K562 (cell line): Measurements from ENCODE around the gene ATF4. TPM values are rescaled to one million over a fixed set of nuclear protein-coding genes. Genes with fewer than 3 reads are reported as not detected.

Source experiments
- CXXC5 ChIP-seq: fragments of 250-450 bp; sonication (Bioruptor Pico); IDR thresholded peaks from 2 replicates; pipeline ENCODE4 v1.8.0; 2022; ENCODE audit warnings: inconsistent platforms, mild to moderate bottlenecking, moderate library complexity
- E4F1 ChIP-seq: fragments of 250-450 bp; sonication (Bioruptor Pico); IDR thresholded peaks from 2 replicates; pipeline ENCODE4 v1.5.0; 2021; ENCODE audit warnings: mild to moderate bottlenecking, borderline replicate concordance
- ESRRB ChIP-seq: fragments of 250-450 bp; sonication (Bioruptor Pico); IDR thresholded peaks from 2 replicates; pipeline ENCODE4 v1.5.0; 2020; ENCODE audit warnings: mild to moderate bottlenecking, moderate library complexity, borderline replicate concordance
- MXI1 ChIP-seq: IDR thresholded peaks from 2 replicates; pipeline ENCODE4 v1.6.1; 2011; ENCODE audit warnings: low read depth, mild to moderate bottlenecking, improper control_type of control experiment, low read length
- RBBP5 ChIP-seq: fragments of 200-600 bp; sonication (generic); IDR thresholded peaks from 2 replicates; pipeline ENCODE4 v1.6.1; 2012; ENCODE audit warnings: borderline replicate concordance, mild to moderate bottlenecking, low read length, control low read depth, inconsistent platforms; ENCODE audit not compliant: insufficient read depth, poor library complexity, severe bottlenecking
- polyA plus RNA-seq, 8 experiments: library from polyadenylated mRNA; depleted of rRNA in 4 of 8; stranded (reverse) in 5 of 8; unstranded in 3 of 8; fragments of >200 nt; fragmentation: Nextera tagmentation in 2 of 8; fragmentation: Illumina TruSeq in 1 of 8; extraction: Ambion mirVana in 2 of 8; extraction: Trizol in 1 of 8; gene quantifications; 2 replicates each; pipeline versions ENCODE4 v1.2.1 to v1.2.3, GENCODE V29; 2011 to 2014; ENCODE audit warnings: inconsistent platforms in 1 of 8, missing spikeins in 1 of 8
- total RNA-seq, 7 experiments: library from RNA; depleted of rRNA in 6 of 7; stranded (reverse); fragments of >200 nt in 6 of 7; fragmentation: Illumina TruSeq in 2 of 7; extraction: Trizol in 2 of 7; gene quantifications; 2 replicates each; pipeline versions ENCODE4 v1.2.1 to v1.2.3, GENCODE V29; 2011 to 2021; ENCODE audit warnings: low replicate concordance in 1 of 7
- TF ChIP-seq, protein P1 (sequence below): fragments of 200-800 bp; sonication (Bioruptor generic); IDR thresholded peaks from 2 replicates; pipeline ENCODE4 v1.6.1; 2017; ENCODE audit warnings: missing genetic modification characterization, missing compliant biosample characterization

Gene ATF4
- total and polyA plus RNA-seq, 9 of the 15 experiments (the other 6 are each of a cell fraction or from before 2014, with no cell fraction given) = 93.1 to 723 (median 355) TPM

DNA sequence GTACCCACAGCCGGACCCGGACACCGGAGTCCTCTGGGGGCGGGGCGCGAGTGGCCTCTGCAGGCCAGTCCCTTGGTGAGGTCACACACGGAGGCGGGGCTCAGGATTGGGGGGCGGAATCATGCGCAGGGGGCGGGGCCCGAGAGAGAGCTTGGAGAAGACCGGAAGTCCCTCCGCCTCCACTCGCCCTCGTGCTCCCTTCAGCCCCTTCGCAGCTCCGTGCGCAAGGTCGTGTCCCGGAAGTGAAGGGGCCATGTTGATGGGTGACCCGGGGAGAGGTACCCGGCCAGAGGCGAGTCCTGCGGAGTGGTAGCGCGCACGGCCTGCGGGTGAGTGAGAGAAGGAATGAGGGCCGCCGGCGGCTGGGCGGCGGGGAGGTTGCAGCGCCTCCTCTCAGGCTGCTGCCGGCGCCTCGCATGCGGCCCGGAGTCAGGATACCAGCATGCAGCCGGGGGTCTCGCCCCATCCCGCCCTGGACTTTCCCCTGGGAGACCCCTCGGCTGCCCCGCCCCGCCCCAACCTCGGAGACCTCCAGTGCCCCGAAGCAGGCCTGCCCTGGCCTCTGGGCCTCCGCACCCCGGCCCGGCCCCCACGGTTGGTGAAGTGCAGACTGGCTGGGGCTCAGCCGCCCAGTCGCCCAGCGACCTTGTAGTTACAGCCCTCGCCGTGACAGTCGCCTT, 18.1 kb upstream of the ATF4 start, which contains the start of gene MIEF1 (continued):
- no peak for TF ChIP-seq E4F1 (CRISPR knock-in tag)
- peak; percentile 77 for TF ChIP-seq CXXC5 (CRISPR knock-in tag)
- TF ChIP-seq, protein P1, sequence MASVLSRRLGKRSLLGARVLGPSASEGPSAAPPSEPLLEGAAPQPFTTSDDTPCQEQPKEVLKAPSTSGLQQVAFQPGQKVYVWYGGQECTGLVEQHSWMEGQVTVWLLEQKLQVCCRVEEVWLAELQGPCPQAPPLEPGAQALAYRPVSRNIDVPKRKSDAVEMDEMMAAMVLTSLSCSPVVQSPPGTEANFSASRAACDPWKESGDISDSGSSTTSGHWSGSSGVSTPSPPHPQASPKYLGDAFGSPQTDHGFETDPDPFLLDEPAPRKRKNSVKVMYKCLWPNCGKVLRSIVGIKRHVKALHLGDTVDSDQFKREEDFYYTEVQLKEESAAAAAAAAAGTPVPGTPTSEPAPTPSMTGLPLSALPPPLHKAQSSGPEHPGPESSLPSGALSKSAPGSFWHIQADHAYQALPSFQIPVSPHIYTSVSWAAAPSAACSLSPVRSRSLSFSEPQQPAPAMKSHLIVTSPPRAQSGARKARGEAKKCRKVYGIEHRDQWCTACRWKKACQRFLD (CRISPR knock-in tag) = peak; percentile 43; the same call in 1 of the 2 replicates
- peak; percentile 71 for TF ChIP-seq RBBP5
- TF ChIP-seq ESRRB = no peak
- peak; percentile 82 for TF ChIP-seq MXI1
- TF ChIP-seq, all 486 proteins: peak for 72
